ENCODE data around the gene PEX12. TPM values are rescaled to one million over a fixed set of nuclear protein-coding genes. Genes with fewer than 3 reads are reported as not detected.

Gene PEX12
- total and polyA plus RNA-seq, 12 donors, result 4.2 to 18.5 (median 11.5) TPM

- Histone ChIP-seq H3K4me1 (replicated peaks in 1 of 2) (no peaks in the 10 kb centered on the region), H3K27ac (peak overlapping the region in 1 of 5 donors; percentile 40), H3K9me3 (replicated peaks in 1 of 3) (no peaks in the 10 kb centered on the region), H3K36me3 (replicated peaks in 1 of 2) (no peaks in the 10 kb centered on the region), H3K27me3 (no peaks in the 10 kb centered on the region), H3K4me3 (no peak overlapping the region)
- intact Hi-C loops (cut with DNase I), result no loop called here
- WGBS, 4 donors, result 46 to 62% (median 59%) methylated on average over 8 of the region's 8 CpGs
- peak in 1 of 7 donors; percentile 11 for DNase-seq
- TF ChIP-seq CTCF (IDR thresholded peaks at IDR 0.05) (no peak), POLR2A (IDR thresholded peaks at IDR 0.05) (no peak)
Measured at GRCh38 chr17:35548208-35548810, 30.1 kb downstream of the PEX12 start.

- intact Hi-C loops (cut with DNase I), result no loop called here
- no peak for TF ChIP-seq POLR2A (IDR thresholded peaks at IDR 0.05)
- Histone ChIP-seq H3K27ac (no peak overlapping the region), H3K4me1 (replicated peaks in 1 of 2) (no peaks in the 10 kb centered on the region), H3K9me3 (replicated peaks in 1 of 3) (no peaks in the 10 kb centered on the region), H3K36me3 (replicated peaks in 1 of 2) (no peaks in the 10 kb centered on the region), H3K4me3 (no peak overlapping the region), H3K27me3 (no peaks in the 10 kb centered on the region)
- DNase-seq, result no peak
- 54 to 73% (median 66%) methylated on average over 1 of the region's 1 CpG for WGBS, 4 donors
Measured at GRCh38 chr17:35546487-35546886, 31.9 kb downstream of the PEX12 start.

- no peaks in the 10 kb centered on the region for H3K9me3 ChIP-seq (replicated peaks in 1 of 3)
- H3K27ac ChIP-seq, result no peak overlapping the region
- DNase-seq, result no peak
- H3K4me3 ChIP-seq, result no peak overlapping the region
- no peaks in the 10 kb centered on the region for H3K4me1 ChIP-seq (replicated peaks in 1 of 2)
- no peaks in the 10 kb centered on the region for H3K36me3 ChIP-seq (replicated peaks in 1 of 2)
- intact Hi-C loops (cut with DNase I), result no loop called here
- H3K27me3 ChIP-seq, result no peaks in the 10 kb centered on the region
- WGBS, 4 donors, result 73 to 81% (median 77%) methylated on average over 1 of the region's 1 CpG
- TF ChIP-seq CTCF (IDR thresholded peaks at IDR 0.05) (no peak), POLR2A (IDR thresholded peaks at IDR 0.05) (no peak)
Measured at GRCh38 chr17:35545150-35545549, 33.2 kb downstream of the PEX12 start.

- no peaks in the 10 kb centered on the region for H3K27me3 ChIP-seq
- no peak overlapping the region for H3K4me3 ChIP-seq
- intact Hi-C loops (cut with DNase I), result loop anchor here in 1 of 2 donors (5.0 kb wide), 1 partner anchor 372 kb away; no protein-coding TSS in a partner anchor
- WGBS, 4 donors, result 43 to 69% (median 54%) methylated on average over 1 of the region's 1 CpG
- no peak for DNase-seq
- no peak overlapping the region for H3K27ac ChIP-seq
- H3K9me3 ChIP-seq (replicated peaks in 1 of 3), result no peaks in the 10 kb centered on the region
- no peaks in the 10 kb centered on the region for H3K4me1 ChIP-seq (replicated peaks in 1 of 2)
- TF ChIP-seq CTCF (IDR thresholded peaks at IDR 0.05) (no peak), POLR2A (IDR thresholded peaks at IDR 0.05) (no peak)
- no peaks in the 10 kb centered on the region for H3K36me3 ChIP-seq (replicated peaks in 1 of 2)
Measured at GRCh38 chr17:35543856-35544255, 34.5 kb downstream of the PEX12 start.

GRCh38 chr17:35542990-35543389, 35.4 kb downstream of the PEX12 start:
- H3K27me3 ChIP-seq, result no peaks in the 10 kb centered on the region
- H3K9me3 ChIP-seq (replicated peaks in 1 of 3), result no peaks in the 10 kb centered on the region
- H3K4me1 ChIP-seq (replicated peaks in 1 of 2), result no peaks in the 10 kb centered on the region
- no peak for TF ChIP-seq CTCF (IDR thresholded peaks at IDR 0.05)
- TF ChIP-seq POLR2A (IDR thresholded peaks at IDR 0.05), result no peak
- no peak for DNase-seq
- H3K36me3 ChIP-seq (replicated peaks in 1 of 2), result no peaks in the 10 kb centered on the region
- H3K27ac ChIP-seq, result no peak overlapping the region
- no peak overlapping the region for H3K4me3 ChIP-seq
- intact Hi-C loops (cut with DNase I), result loop anchor here in 1 of 2 donors (5.0 kb wide), 1 partner anchor 371 kb away; no protein-coding TSS in a partner anchor

Measured in adrenal gland (tissue), 12 donors.